Upper lobe of left lung (tissue), 4 donors: ENCODE data around the gene PTGFRN.

ENCODE experiments used
- POLR2A ChIP-seq, 4 donors: fragments of 450-650 bp; IDR thresholded peaks; one replicate each; pipeline ENCODE4 v1.5.1; 2016 to 2017; ENCODE audit warnings: antibody characterized with exemption in 4 of 4, mild to moderate bottlenecking in 2 of 4
- TF ChIP-seq, protein P1 (sequence below), 6 experiments: fragments of 450-650 bp in 4 of 6; fragments of 200-600 bp in 2 of 6; sonication (generic) in 2 of 6; IDR thresholded peaks; one replicate each; pipeline ENCODE4 v1.5.1; 2016 to 2019; ENCODE audit warnings: antibody characterized with exemption in 6 of 6

DNA sequence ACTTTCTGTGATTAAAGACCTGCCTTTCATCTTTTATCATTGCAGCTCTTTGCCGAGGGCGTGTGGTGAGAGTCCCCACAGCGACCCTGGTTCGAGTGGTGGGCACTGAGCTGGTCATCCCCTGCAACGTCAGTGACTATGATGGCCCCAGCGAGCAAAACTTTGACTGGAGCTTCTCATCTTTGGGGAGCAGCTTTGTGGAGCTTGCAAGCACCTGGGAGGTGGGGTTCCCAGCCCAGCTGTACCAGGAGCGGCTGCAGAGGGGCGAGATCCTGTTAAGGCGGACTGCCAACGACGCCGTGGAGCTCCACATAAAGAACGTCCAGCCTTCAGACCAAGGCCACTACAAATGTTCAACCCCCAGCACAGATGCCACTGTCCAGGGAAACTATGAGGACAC, 32.0 kb downstream of the PTGFRN start:
- TF ChIP-seq, protein P1, sequence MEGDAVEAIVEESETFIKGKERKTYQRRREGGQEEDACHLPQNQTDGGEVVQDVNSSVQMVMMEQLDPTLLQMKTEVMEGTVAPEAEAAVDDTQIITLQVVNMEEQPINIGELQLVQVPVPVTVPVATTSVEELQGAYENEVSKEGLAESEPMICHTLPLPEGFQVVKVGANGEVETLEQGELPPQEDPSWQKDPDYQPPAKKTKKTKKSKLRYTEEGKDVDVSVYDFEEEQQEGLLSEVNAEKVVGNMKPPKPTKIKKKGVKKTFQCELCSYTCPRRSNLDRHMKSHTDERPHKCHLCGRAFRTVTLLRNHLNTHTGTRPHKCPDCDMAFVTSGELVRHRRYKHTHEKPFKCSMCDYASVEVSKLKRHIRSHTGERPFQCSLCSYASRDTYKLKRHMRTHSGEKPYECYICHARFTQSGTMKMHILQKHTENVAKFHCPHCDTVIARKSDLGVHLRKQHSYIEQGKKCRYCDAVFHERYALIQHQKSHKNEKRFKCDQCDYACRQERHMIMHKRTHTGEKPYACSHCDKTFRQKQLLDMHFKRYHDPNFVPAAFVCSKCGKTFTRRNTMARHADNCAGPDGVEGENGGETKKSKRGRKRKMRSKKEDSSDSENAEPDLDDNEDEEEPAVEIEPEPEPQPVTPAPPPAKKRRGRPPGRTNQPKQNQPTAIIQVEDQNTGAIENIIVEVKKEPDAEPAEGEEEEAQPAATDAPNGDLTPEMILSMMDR (IDR thresholded peaks at IDR 0.05), result no peak
- TF ChIP-seq POLR2A (IDR thresholded peaks at IDR 0.05), result no peak
